ENCODE data around the gene EEF2K.

EEF2K gene

GRCh38 chr16:22217890-22218730, 12.0 kb downstream of the EEF2K start:
- TF ChIP-seq CTCF (IDR thresholded peaks at IDR 0.05), result no peak

DNA sequence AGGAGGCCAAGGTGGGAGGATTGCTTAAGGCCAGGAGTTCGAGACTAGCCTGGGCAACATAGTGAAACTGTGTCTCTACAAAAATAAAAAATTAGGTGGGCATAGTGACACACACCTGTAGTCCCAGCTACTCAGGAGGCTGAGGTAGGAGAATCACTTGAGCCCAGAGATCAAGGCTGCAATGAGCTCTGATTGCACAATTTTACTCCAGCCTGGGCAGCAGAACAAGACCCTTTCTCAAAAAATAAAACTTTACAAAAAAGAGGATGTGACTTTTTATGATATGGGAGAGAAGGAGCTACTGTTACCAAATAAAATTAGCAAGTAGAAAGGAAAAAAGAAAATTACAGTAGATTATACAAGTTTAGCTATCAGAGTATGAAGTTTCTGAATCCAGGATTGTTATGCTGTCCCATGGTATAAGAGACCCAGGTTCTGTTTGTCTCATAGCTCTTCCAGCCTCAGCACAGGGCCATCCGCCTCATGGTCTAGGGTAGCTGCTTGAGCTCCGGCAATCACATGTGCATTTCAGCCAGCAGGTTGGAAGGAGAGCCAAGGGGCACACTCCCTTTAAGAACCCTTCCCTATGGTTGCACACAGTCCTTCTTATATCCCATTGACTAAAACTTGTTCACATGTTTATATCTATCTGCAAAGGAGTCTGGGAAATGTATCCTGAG, 13.5 kb downstream of the EEF2K start:
- no peak for TF ChIP-seq CTCF (IDR thresholded peaks at IDR 0.05)

DNA sequence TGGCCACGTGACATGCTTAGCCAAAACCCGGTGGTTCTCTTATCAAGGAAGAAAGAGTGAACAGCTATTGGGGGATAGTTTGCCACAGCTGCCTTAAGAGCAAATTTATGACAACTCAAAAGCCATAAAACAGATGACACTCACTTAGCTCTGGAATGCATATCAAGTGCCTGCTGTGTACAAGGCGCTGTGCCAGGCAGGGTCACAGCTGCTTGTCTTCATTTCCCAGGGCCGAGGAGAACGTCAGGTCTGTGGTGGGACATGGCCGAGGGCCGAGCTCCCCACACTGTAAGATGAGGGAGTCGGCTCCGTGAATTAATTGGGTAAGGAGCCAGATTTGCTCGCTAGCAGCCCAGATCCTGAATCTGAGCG, 14.0 kb downstream of the EEF2K start:
- no peak for TF ChIP-seq CTCF (IDR thresholded peaks at IDR 0.05)

DNA sequence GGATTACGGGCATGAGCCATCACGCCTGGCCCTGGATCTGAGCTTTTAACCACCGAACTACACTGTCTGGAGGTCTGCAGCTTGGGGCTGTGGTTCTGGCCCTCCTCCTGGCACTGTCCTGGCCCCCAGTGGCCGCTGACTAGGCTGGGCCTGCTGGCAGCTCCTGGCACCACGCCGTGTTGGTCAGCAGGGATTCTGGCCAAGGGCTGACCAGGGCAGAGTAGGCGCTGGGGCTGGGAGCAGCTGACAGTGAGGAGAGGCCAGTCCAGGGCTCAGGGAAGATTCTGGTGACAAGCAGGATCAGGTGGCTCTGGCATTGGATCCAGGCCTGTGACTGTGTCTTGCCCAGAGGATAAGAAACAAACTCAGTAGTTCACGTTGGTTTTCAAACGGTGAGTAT, 14.6 kb downstream of the EEF2K start:
- no peak for TF ChIP-seq CTCF (IDR thresholded peaks at IDR 0.05)

DNA sequence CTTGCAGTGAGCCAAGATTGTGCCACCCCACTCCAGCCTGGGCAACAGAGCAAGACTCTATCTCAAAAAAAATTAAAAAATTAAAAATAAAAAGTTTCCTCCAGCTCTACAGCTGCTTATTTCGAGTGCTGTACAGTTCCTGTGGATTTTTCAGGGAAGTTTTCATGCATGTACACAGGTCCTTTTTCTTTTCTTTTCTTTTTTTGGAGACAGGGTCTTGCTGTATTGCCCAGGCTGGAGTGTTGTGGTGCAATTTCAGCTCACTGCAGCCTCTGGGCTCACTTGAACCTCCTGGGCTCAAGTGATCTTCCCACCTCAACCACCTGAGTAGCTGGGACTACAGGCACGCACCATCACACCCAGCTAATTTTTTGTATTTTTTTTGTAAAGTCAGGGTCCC, 15.9 kb downstream of the EEF2K start:
- TF ChIP-seq CTCF (IDR thresholded peaks at IDR 0.05), result no peak

DNA sequence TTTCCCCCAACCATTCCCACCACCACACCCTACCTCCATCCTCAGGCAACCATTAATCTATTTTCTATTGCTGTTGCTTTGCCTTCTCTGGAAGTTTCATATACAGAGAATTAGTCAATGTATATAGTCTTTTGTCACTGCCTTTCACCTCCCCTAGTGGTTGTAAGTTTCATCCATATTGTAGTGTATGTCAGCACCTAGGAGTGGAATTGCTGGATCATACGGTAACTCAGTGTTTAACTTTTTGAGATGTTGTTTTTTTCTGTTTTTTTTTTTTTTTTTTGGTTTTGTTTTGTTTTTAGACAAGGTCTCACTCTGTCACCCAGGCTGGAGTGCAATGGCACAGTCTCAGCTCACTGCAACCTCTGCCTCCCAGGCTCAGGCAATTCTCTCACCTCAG, 16.9 kb downstream of the EEF2K start:
- TF ChIP-seq CTCF (IDR thresholded peaks at IDR 0.05), result no peak

DNA sequence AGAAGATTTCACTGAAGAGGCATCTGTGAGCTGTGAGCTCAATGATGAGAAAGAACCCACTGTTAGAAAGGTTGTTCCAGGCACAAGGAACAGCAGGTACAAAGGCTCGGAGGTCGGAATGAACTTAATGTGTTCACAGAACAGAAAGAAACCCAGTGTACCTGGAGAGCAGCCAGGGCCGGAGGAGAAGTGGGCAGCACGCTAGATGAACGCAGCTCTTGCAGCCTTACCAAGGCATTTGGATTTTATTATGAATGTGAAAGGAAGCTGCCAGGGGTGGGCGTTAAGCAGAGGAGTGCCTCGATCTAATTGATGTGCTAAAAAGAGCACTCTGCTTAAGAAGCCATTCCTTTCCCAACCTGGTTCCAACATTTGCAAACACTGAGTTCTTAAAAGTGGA, 19.0 kb downstream of the EEF2K start:
- no peak for TF ChIP-seq CTCF (IDR thresholded peaks at IDR 0.05)
